WTC11 (cell line): ENCODE results near the gene CASD1.

Experiments
- CBFB ChIP-seq: sonication (generic); formaldehyde crosslinking; IDR thresholded peaks from 2 replicates; pipeline ENCODE4 v1.8.1; 2022; ENCODE audit warnings: mild to moderate bottlenecking, low read depth, missing genetic modification reagents
- NFYB ChIP-seq: sonication (generic); formaldehyde crosslinking; conservative IDR thresholded peaks from 2 replicates; pipeline ENCODE4 v1.8.0; 2022; ENCODE audit warnings: low read depth, missing genetic modification reagents
- USF1 ChIP-seq: sonication (generic); formaldehyde crosslinking; IDR thresholded peaks from 2 replicates; pipeline ENCODE4 v1.8.0; 2022; ENCODE audit warnings: mild to moderate bottlenecking, missing genetic modification reagents
- USF2 ChIP-seq: sonication (generic); formaldehyde crosslinking; IDR thresholded peaks from 2 replicates; pipeline ENCODE4 v1.8.1; 2023; ENCODE audit warnings: mild to moderate bottlenecking, missing genetic modification reagents, moderate library complexity
- ZBTB43 ChIP-seq: sonication (generic); formaldehyde crosslinking; IDR thresholded peaks from 2 replicates; pipeline ENCODE4 v1.8.1; 2023; ENCODE audit warnings: mild to moderate bottlenecking, missing genetic modification reagents
- TF ChIP-seq, protein P1 (sequence below): fragments of 200-600 bp; IDR thresholded peaks from 2 replicates; pipeline ENCODE4 v1.8.0; 2022; ENCODE audit warnings: antibody characterized with exemption
- TF ChIP-seq, protein P2 (sequence below): sonication (generic); formaldehyde crosslinking; IDR thresholded peaks from 2 replicates; pipeline ENCODE4 v1.8.0; 2022; ENCODE audit warnings: mild to moderate bottlenecking, missing genetic modification reagents

DNA sequence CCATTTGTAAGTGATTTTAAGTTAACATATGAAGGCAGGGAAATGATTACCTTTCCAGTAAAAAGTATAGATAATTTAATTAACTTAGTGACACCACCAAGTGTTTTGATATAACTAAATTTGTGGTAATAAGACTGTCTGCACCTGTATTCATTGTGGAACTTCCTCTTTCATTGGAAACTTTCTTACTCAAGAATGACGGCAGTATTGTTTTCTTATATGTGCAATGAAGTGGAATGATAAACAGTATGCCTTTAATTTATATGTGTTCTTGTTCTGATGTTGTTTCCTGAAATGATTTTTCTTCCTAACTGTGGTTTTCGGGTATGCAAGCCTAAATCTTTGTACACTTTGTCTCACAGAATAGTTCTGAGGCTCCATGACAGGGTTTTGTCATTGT, 46.4 kb downstream of the CASD1 start:
- TF ChIP-seq USF2 (CRISPR knock-in tag) (no peak), CBFB (CRISPR knock-in tag) (no peak), ZBTB43 (CRISPR knock-in tag) (no peak), NFYB (CRISPR knock-in tag) (no peak), USF1 (no peak)
- TF ChIP-seq, protein P1, sequence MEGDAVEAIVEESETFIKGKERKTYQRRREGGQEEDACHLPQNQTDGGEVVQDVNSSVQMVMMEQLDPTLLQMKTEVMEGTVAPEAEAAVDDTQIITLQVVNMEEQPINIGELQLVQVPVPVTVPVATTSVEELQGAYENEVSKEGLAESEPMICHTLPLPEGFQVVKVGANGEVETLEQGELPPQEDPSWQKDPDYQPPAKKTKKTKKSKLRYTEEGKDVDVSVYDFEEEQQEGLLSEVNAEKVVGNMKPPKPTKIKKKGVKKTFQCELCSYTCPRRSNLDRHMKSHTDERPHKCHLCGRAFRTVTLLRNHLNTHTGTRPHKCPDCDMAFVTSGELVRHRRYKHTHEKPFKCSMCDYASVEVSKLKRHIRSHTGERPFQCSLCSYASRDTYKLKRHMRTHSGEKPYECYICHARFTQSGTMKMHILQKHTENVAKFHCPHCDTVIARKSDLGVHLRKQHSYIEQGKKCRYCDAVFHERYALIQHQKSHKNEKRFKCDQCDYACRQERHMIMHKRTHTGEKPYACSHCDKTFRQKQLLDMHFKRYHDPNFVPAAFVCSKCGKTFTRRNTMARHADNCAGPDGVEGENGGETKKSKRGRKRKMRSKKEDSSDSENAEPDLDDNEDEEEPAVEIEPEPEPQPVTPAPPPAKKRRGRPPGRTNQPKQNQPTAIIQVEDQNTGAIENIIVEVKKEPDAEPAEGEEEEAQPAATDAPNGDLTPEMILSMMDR = no peak
- TF ChIP-seq, protein P2, sequence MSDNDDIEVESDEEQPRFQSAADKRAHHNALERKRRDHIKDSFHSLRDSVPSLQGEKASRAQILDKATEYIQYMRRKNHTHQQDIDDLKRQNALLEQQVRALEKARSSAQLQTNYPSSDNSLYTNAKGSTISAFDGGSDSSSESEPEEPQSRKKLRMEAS (CRISPR knock-in tag) = no peak
